Measurements from ENCODE around the gene PITRM1.

Gene PITRM1

DNA sequence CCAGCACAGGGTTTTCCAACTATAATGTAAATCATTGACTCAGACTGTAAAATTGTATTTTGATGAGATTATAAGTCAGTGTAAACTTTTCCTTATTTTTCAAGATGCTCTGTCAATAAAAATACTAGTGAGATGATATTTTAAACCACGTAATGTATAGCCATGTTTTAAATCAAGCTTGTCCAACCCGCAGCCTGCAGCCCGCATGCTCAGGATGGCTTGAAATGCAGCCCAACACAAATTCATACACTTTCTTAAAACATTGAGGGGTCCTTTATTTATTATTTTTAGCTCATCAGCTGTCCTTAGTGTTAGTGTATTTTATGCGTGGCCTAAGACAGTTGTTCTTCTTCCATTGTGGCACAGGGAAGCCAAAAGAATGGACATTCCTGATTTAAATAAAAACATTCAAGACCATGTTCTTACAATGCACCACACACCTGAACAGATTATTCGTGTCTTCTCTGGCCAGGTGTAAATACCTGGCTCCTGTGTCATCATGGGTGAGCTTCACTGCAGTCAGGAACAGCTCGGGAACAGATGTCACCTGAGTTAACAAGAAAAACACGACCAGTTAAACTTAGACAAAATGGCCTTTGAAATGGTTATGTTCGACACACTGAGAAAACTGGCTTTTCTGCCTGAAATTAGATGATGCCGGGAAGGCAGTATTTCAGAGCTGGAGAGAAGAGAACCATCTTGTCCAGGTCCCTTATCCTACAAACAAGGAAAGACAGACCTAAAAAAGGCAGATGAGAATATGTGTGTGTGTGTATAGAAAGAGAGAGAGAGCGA, 5.9 kb downstream of the PITRM1 start:
- TF ChIP-seq, protein P1, sequence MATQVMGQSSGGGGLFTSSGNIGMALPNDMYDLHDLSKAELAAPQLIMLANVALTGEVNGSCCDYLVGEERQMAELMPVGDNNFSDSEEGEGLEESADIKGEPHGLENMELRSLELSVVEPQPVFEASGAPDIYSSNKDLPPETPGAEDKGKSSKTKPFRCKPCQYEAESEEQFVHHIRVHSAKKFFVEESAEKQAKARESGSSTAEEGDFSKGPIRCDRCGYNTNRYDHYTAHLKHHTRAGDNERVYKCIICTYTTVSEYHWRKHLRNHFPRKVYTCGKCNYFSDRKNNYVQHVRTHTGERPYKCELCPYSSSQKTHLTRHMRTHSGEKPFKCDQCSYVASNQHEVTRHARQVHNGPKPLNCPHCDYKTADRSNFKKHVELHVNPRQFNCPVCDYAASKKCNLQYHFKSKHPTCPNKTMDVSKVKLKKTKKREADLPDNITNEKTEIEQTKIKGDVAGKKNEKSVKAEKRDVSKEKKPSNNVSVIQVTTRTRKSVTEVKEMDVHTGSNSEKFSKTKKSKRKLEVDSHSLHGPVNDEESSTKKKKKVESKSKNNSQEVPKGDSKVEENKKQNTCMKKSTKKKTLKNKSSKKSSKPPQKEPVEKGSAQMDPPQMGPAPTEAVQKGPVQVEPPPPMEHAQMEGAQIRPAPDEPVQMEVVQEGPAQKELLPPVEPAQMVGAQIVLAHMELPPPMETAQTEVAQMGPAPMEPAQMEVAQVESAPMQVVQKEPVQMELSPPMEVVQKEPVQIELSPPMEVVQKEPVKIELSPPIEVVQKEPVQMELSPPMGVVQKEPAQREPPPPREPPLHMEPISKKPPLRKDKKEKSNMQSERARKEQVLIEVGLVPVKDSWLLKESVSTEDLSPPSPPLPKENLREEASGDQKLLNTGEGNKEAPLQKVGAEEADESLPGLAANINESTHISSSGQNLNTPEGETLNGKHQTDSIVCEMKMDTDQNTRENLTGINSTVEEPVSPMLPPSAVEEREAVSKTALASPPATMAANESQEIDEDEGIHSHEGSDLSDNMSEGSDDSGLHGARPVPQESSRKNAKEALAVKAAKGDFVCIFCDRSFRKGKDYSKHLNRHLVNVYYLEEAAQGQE (IDR thresholded peaks at IDR 0.05; ENCODE audit: low read depth): no peak
- TF ChIP-seq NFIC (IDR thresholded peaks at IDR 0.05): no peak
- no peak for TF ChIP-seq TCF12 (IDR thresholded peaks at IDR 0.05; ENCODE audit: low read depth)
- no peak for TF ChIP-seq EP300 (IDR thresholded peaks at IDR 0.05; ENCODE audit: borderline replicate concordance)
- TF ChIP-seq RAD21 (IDR thresholded peaks at IDR 0.05; ENCODE audit: low read depth): no peak
- no peak for TF ChIP-seq YY1 (IDR thresholded peaks at IDR 0.05; ENCODE audit: low read depth)
- TF ChIP-seq, protein P2, sequence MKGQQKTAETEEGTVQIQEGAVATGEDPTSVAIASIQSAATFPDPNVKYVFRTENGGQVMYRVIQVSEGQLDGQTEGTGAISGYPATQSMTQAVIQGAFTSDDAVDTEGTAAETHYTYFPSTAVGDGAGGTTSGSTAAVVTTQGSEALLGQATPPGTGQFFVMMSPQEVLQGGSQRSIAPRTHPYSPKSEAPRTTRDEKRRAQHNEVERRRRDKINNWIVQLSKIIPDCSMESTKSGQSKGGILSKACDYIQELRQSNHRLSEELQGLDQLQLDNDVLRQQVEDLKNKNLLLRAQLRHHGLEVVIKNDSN (IDR thresholded peaks at IDR 0.05): no peak
- TF ChIP-seq, protein P3, sequence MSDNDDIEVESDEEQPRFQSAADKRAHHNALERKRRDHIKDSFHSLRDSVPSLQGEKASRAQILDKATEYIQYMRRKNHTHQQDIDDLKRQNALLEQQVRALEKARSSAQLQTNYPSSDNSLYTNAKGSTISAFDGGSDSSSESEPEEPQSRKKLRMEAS (IDR thresholded peaks at IDR 0.05): no peak
- TF ChIP-seq EGR1 (IDR thresholded peaks at IDR 0.05): no peak
- TF ChIP-seq FOXM1 (IDR thresholded peaks at IDR 0.05; ENCODE audit: borderline replicate concordance, low read depth): no peak
- no peak for TF ChIP-seq CEBPB (IDR thresholded peaks at IDR 0.05)
- no peak for TF ChIP-seq ZBTB7A (IDR thresholded peaks at IDR 0.05; ENCODE audit: low read depth)
- TF ChIP-seq CREB1 (IDR thresholded peaks at IDR 0.05; ENCODE audit: low read depth): no peak
- TF ChIP-seq TEAD4 (IDR thresholded peaks at IDR 0.05): no peak
- no peak for TF ChIP-seq TAF1 (IDR thresholded peaks at IDR 0.05; ENCODE audit: low read depth)

DNA sequence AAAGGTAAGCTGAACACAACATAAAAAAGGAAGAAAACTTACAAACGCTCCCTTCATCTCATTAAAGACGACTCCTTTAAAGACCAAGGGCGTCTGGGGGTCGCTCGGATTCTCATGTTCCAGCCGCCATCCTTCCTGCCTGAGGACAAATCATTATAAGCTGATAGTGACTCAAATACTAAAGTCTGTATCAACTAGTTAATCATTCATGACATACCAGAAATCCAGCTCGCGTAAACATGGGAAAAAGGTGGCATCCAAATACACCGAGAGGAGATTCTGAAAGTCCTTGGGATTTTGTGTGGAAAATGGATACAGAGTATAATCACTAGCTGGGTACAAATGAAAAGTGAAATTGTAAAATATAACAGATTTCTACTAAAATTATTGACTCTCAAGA, 7.4 kb downstream of the PITRM1 start:
- TF ChIP-seq, protein P2 (IDR thresholded peaks at IDR 0.05): no peak
- TF ChIP-seq, protein P3 (IDR thresholded peaks at IDR 0.05): no peak
- no peak for TF ChIP-seq YY1 (IDR thresholded peaks at IDR 0.05; ENCODE audit: low read depth)
- no peak for TF ChIP-seq NFIC (IDR thresholded peaks at IDR 0.05)
- TF ChIP-seq TCF12 (IDR thresholded peaks at IDR 0.05; ENCODE audit: low read depth): no peak
- TF ChIP-seq, protein P1 (IDR thresholded peaks at IDR 0.05; ENCODE audit: low read depth): no peak
- TF ChIP-seq ZBTB7A (IDR thresholded peaks at IDR 0.05; ENCODE audit: low read depth): no peak
- TF ChIP-seq CREB1 (IDR thresholded peaks at IDR 0.05; ENCODE audit: low read depth): no peak
- TF ChIP-seq EP300 (IDR thresholded peaks at IDR 0.05; ENCODE audit: borderline replicate concordance): no peak
- TF ChIP-seq CEBPB (IDR thresholded peaks at IDR 0.05): no peak
- TF ChIP-seq TAF1 (IDR thresholded peaks at IDR 0.05; ENCODE audit: low read depth): no peak
- TF ChIP-seq EGR1 (IDR thresholded peaks at IDR 0.05): no peak
- TF ChIP-seq TEAD4 (IDR thresholded peaks at IDR 0.05): no peak
- no peak for TF ChIP-seq FOXM1 (IDR thresholded peaks at IDR 0.05; ENCODE audit: borderline replicate concordance, low read depth)
- no peak for TF ChIP-seq RAD21 (IDR thresholded peaks at IDR 0.05; ENCODE audit: low read depth)

DNA sequence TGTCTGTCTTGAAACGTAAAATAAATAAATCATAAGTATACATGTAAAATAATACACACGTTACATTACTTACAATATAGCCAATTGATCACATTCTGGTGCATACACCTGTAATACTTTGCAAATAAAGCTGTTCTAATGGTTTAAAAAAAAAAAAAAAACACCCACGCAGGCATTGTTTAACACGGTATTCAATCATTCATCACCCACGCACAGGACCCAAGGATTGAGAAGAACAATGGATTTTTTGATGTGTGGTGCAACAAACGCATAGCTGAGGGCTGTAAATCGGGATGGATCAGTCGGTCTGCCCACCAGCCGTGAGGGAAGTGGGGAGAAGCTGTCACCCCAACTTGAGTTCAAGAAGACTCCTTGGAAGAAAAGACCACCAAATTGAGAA, 8.7 kb downstream of the PITRM1 start:
- TF ChIP-seq, protein P2 (IDR thresholded peaks at IDR 0.05): no peak
- TF ChIP-seq EGR1 (IDR thresholded peaks at IDR 0.05): peak; percentile 95

DNA sequence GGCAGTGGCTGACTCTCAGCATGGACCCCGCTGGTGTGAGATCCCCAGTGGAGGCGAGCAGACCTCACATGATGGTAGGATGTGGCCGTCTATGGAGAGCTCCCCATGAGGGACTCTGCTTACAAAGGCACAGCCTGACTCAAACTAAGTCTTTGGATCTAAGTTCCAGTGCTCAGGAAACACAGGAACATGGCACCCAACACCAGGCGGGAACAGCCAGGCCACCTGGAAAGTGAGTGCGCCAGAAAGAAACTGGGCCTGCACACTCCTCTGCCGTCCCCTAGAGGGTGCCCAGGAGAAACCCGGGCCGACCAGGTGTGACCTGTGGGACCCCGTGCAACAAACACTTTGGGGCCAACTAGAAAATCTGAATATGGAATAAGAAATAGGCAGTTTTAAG, 10.0 kb downstream of the PITRM1 start:
- TF ChIP-seq, protein P1 (IDR thresholded peaks at IDR 0.05; ENCODE audit: low read depth): no peak
- no peak for TF ChIP-seq NFIC (IDR thresholded peaks at IDR 0.05)
- no peak for TF ChIP-seq EP300 (IDR thresholded peaks at IDR 0.05; ENCODE audit: borderline replicate concordance)
- TF ChIP-seq RAD21 (IDR thresholded peaks at IDR 0.05; ENCODE audit: low read depth): no peak
- no peak for TF ChIP-seq CREB1 (IDR thresholded peaks at IDR 0.05; ENCODE audit: low read depth)
- TF ChIP-seq, protein P2 (IDR thresholded peaks at IDR 0.05): no peak
- TF ChIP-seq TEAD4 (IDR thresholded peaks at IDR 0.05): no peak
- TF ChIP-seq TAF1 (IDR thresholded peaks at IDR 0.05; ENCODE audit: low read depth): no peak
- TF ChIP-seq ZBTB7A (IDR thresholded peaks at IDR 0.05; ENCODE audit: low read depth): no peak
- TF ChIP-seq TCF12 (IDR thresholded peaks at IDR 0.05; ENCODE audit: low read depth): no peak
- TF ChIP-seq CEBPB (IDR thresholded peaks at IDR 0.05): no peak
- TF ChIP-seq, protein P3 (IDR thresholded peaks at IDR 0.05): no peak

Measured in Ishikawa (cell line).